Kidney (tissue), 14 donors: ENCODE data around the gene COX8C. TPM values are rescaled to one million over a fixed set of nuclear protein-coding genes. Genes with fewer than 3 reads are reported as not detected.

Experiments
- DNase-seq, 5 donors: peaks; one replicate each; pipeline ENCODE4 v3.0.0-alpha.2; 2013 to 2020
- FAIRE-seq: peaks from 2 replicates; lab custom pipeline; 2012; peaks lifted over from hg19 to GRCh38; lab: Jason Lieb, UNC
- H3K27ac ChIP-seq, 2 donors: one replicate each; pipeline ENCODE4 v1.7.0; 2013; ENCODE audit warnings: low read depth in 2 of 2, low read length in 2 of 2, inconsistent platforms in 1 of 2
- H3K27me3 ChIP-seq: one replicate; pipeline ENCODE4 v1.7.1; 2013; ENCODE audit warnings: low read length, inconsistent platforms; ENCODE audit not compliant: control insufficient read depth, insufficient read depth
- H3K36me3 ChIP-seq, 3 donors: one replicate each; pipeline versions ENCODE4 v1.7.0 to v1.7.1; 2013; ENCODE audit warnings: low read length in 3 of 3, control low read depth in 1 of 3, inconsistent platforms in 1 of 3; ENCODE audit not compliant: insufficient read depth in 3 of 3, control insufficient read depth in 2 of 3
- H3K4me1 ChIP-seq, 3 donors: one replicate each; pipeline versions ENCODE4 v1.7.0 to v1.7.1; 2013; ENCODE audit warnings: low read length in 3 of 3, inconsistent platforms in 1 of 3, low read depth in 1 of 3; ENCODE audit not compliant: control insufficient read depth in 2 of 3, insufficient read depth in 2 of 3
- H3K4me3 ChIP-seq, 3 donors: one replicate each; pipeline versions ENCODE4 v1.7.0 to v1.8.1; 2013; ENCODE audit warnings: low read length in 3 of 3, control low read depth in 1 of 3, inconsistent platforms in 1 of 3
- H3K9ac ChIP-seq, 3 donors: one replicate each; pipeline versions ENCODE4 v1.7.0 to v1.7.1; 2013; ENCODE audit warnings: low read length in 3 of 3, control low read depth in 1 of 3, inconsistent platforms in 1 of 3
- H3K9me3 ChIP-seq, 3 donors: one replicate each; pipeline versions ENCODE4 v1.7.0 to v1.7.1; 2013; ENCODE audit warnings: low read length in 3 of 3, control low read depth in 1 of 3, inconsistent platforms in 1 of 3; ENCODE audit not compliant: control insufficient read depth in 2 of 3, insufficient read depth in 1 of 3
- CTCF ChIP-seq: IDR thresholded peaks from 3 replicates; pipeline ENCODE4 v1.5.1; 2012; ENCODE audit warnings: mild to moderate bottlenecking, moderate library complexity, borderline replicate concordance; ENCODE audit not compliant: insufficient read depth; ENCODE audit errors: extremely low read depth
- intact Hi-C: fragments of 100-400 bp; cut with DNase I; formaldehyde crosslinking; loops from one replicate; pipeline ENCODE4 v1.11.1; 2022
- polyA plus RNA-seq: library from polyadenylated mRNA; stranded (reverse); fragments of 350-450 nt; fragmentation: Illumina TruSeq; extraction: RNeasy Lipid Tissue Mini Kit (QIAGEN cat#74804); gene quantifications from one replicate; pipeline ENCODE4 v1.2.3, GENCODE V29; 2014; ENCODE audit warnings: low read depth, low replicate concordance; ENCODE audit not compliant: insufficient read depth
- total RNA-seq: library from RNA; stranded (reverse); fragmentation: NEBNext Ultra II Directional; extraction: Animal tissue kit (Norgen Biotek cat#: 25700); gene quantifications from one replicate; pipeline ENCODE4 v1.2.1, GENCODE V29; 2021
- donor health status: control.
- donor health status: control.
- donor health status: control.
- donor health status: control.
- donor health status: control.
- donor health status: DM: yes; HTN: yes; CAD: no.
- donor health status: Normal renal cell carcinoma (clear cell type).

COX8C gene
- total and polyA plus RNA-seq, 2 donors from 2014 or later = not detected

GRCh38 chr14:93329965-93330608 is 16.9 kb upstream of the COX8C start:
- H3K27ac ChIP-seq = peak overlapping the region; percentile 29 to 73
- FAIRE-seq = peak; percentile 32
- no peak for TF ChIP-seq CTCF

GRCh38 chr14:93330609-93331000 is 16.4 kb upstream of the COX8C start:
- H3K9ac ChIP-seq = no peak overlapping the region
- no peaks in the 10 kb centered on the region for H3K27me3 ChIP-seq
- TF ChIP-seq CTCF = no peak
- no peaks in the 10 kb centered on the region for H3K9me3 ChIP-seq
- intact Hi-C loops = no loop called here
- H3K4me3 ChIP-seq = peak overlapping the region in 2 of 3 donors; percentile 52 to 97
- H3K27ac ChIP-seq = peak overlapping the region; percentile 2 to 73
- peaks cover 0 to 16% (median 15%) of the 10 kb centered on the region in 3 donors for H3K4me1 ChIP-seq
- H3K36me3 ChIP-seq = no peaks in the 10 kb centered on the region
- FAIRE-seq (no peak), DNase-seq (no peak)

More at GRCh38 chr14:93329965-93330608, 16.9 kb upstream of the COX8C start:
- H3K4me3 ChIP-seq = peak overlapping the region; percentile 22 to 97 (median 52)
- DNase-seq = peak in 2 of 5 donors; percentile 54 to 69
- H3K4me1 ChIP-seq = peaks cover 0 to 18% (median 15%) of the 10 kb centered on the region in 3 donors
- intact Hi-C loops = no loop called here
- H3K27me3 ChIP-seq = no peaks in the 10 kb centered on the region
- H3K9me3 ChIP-seq = no peaks in the 10 kb centered on the region
- H3K9ac ChIP-seq = peak overlapping the region in 1 of 3 donors; percentile 42
- no peaks in the 10 kb centered on the region for H3K36me3 ChIP-seq

- DNase-seq (peak in 2 of 5 donors; percentile 29 to 85), FAIRE-seq (no peak)
- TF ChIP-seq CTCF = no peak
- Histone ChIP-seq H3K36me3 (no peaks in the 10 kb centered on the region), H3K4me1 (peaks cover 0 to 15% (median 13%) of the 10 kb centered on the region in 3 donors), H3K9me3 (no peaks in the 10 kb centered on the region), H3K27ac (peak overlapping the region; percentile 54 to 95), H3K27me3 (no peaks in the 10 kb centered on the region), H3K9ac (peak overlapping the region in 1 of 3 donors; percentile 1), H3K4me3 (peak overlapping the region; percentile 40 to 97 (median 60))
- intact Hi-C loops = no loop called here
Observed at GRCh38 chr14:93331002-93331727, 15.8 kb upstream of the COX8C start.
